Islet precursor cell (in vitro differentiated cells): ENCODE data around the gene DDX24.

Experiments
- DNase-seq: peaks from one replicate; pipeline ENCODE4 v3.0.0-alpha.2; 2018

Gene DDX24

DNA sequence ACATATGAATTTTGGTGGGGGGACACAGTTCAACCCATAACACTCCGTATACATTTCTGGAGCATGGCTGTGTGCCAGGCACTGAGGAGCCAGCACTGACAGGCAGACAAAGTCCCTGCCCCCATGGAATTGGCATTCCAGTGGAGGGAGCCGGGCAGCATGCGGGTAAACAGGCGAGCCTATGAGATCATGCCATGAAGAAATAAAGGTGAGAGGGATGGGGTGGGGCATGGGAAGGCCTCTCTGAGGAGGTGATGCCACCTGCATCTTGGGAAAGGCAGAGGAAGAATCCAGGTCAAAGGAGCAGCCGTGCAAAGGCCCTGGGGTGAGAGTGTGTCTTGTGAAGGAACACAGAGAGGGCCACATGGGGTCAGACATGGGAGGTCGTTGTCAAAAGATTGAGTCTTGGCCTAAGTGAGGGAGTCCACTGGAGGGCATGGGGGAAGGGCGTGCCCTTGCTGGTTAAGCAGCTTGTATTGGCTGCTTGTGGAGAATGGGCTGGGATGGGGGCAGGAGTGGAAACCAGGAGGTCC, 51.3 kb downstream of the DDX24 start:
- DNase-seq: no peak

DNA sequence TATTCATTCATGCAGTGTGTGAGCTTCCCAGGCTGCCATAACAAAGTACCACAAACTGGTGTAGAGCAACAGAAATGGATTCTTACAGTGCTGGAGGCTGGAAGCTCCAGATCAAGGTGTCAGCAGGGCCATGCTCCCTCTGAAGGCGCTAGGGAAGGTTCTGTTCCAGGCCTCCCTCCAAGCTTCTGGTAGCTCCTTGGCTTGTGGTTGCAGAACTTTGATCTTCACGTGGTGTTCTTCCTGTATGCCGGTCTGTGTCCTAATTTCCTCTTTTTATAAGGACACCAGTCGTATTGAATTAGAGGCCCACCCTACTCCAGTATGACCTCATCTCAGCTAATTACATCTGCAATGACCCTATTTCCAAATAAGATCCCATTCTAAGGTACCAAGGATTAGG, 51.7 kb downstream of the DDX24 start:
- no peak for DNase-seq

DNA sequence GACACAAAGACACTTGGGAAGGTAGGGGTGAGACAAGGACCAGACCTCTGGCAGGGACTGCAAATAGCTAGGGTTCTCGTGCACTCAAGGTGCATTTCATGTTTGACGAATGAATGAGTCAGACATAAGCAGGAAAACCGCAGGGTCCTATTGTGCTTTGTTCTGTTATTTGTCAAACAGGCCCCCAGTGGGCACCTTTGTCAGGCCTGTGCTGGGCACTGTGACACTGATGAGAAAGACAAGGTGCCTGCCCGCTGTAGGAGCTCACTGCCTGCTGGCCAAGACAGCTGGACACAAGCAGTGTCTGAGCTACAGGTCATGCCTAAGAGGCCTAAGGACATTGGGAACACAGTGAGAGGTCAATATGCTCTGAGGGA, 52.6 kb downstream of the DDX24 start:
- peak; percentile 71 for DNase-seq

DNA sequence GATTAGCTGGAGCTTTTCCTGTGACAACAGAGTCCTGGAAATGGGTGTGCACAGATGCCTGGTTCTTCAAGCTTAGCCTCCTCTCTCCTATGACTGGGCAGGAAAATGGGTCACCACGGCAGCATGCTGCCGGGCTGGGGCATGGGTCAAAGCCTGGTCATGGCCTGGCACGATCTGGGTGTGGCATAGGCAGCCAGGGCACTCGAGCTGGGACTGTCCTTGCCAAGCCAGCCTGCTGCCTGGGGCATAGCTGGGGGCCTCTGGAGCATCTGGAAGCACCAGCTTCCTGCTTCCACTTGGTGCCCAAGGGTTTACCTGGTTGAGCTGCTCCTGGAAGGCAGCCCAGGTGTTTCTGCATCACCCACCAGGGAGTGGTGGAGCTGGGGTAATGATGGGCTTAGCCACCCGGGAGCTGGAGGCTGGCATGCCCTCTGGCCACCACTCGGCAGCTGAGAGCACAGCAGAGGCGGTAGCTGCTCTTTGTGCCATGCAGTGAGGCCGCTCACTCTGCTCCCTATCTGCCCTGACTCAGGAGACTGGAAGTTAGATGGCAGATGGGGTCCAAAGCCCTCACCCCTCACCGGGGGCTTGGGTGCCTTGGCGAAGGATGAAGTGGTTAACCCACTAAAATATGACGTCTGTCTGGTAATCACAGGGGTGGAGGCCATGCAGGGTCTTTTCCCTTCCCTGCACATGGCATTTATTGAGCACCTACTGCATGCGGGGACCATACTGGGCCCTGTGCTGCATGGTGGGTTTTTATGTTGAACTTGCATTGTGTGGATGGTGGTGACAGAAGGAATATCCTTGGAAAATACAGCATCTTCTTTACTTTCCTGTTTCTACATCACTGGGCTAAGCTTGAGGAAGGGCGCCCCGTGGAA, 53.2 kb downstream of the DDX24 start:
- no peak for DNase-seq

DNA sequence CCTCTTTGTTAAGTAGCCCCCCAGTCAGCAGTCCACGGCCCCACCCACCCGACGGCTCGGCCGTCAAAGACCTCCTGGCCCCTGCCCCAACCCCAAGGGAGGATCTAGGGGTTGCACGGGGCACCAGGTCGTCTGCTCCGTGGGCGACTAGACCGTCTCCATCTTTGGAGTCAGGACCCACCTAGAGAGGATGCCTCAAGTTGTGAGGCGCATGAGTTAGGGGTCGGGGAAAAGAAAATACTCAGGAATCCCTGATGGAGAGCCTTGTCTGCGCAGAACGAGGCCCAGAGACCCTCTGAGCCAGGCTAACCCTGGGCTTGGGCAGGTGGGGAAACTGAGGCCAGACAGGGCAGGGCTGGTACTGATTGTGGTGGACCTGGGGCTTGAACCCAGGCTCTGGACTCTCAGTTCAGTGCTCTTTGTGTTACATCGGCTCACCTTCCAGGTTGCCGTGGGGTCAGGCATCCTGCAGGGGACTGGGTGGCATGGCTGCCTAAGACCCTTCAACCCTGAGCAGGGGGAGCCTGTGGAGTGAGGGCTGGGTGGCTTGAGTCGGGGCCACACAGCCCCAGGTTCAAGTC, 54.0 kb downstream of the DDX24 start:
- DNase-seq: no peak

DNA sequence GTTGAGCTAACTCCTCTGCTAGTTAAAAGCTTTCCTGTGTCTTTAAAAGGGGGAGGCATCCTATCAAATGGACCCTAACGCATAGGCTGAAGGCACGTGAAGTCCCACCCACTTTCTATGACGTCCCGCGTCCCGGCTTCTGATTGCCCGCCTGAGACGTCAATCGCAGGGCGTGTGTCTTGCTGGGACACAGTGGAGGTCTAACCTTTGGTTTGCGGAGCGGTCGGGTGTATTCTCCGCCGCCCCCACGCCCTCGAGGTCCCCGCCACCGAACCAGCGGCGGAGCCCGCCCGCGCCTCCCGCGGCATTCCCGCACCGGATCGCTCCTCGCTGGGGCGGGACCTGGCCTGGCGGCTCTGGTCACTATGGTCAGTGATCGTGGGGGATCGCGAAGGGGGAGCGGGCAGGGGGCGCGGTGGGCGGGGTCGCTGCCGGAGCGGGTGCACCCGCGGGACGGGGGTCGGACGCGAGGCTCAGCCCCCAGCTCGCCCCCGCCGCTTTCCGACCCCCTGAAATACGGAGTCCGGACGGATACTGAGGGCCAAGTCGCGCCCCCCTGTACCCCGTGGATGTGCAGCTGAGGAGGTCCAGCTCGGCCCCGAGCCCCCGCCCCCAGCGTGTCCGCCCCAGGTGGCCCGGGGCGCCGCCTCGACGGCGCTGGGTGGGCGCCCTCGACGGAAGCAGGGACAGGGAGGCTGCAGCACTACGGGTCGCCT, 54.7 kb downstream of the DDX24 start, which contains the start of gene OTUB2:
Gene OTUB2, plus strand, starts transcription at position 168 of the 716 bp plus-strand sequence. Its CDS starts 198 bp downstream, at position 366.
- DNase-seq: peak; percentile 99

DNA sequence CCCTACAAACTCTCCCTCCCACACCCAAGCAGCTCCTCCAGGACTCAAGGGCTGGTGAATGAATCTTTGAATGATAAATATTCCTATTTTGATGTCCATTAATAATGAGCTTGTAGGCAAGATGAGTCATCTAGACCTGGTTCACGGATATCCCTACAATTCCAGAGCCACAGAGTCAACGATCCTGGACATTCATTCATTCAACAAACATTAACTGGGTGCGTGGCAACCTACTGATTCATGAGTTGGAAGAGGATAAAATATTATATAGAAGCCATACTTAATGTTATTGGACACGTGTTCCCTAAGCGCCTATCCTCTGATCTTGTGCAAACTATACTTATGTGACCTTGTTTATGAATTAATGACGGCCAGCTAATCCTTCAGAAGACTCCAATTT, 55.3 kb downstream of the DDX24 start:
- DNase-seq: no peak

DNA sequence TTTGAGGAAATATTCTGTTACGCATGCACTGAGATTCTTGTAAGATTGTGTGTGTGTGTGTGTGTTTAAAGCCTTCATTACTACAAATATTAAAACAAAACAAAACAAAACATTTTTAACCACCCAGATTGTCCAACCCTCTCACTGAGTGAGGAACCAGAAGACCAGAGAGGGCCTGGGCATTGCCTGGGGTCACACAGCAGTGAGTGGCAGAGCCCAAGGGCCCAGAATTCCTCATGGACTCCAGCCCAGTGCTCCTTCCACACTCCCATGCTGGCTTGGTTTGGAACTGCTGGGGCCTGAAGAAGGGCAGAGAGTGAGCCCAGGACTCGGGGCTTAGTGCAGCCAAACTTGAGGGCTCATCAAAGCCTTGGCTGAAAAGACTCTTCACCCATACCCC, 56.5 kb downstream of the DDX24 start:
- DNase-seq: no peak

DNA sequence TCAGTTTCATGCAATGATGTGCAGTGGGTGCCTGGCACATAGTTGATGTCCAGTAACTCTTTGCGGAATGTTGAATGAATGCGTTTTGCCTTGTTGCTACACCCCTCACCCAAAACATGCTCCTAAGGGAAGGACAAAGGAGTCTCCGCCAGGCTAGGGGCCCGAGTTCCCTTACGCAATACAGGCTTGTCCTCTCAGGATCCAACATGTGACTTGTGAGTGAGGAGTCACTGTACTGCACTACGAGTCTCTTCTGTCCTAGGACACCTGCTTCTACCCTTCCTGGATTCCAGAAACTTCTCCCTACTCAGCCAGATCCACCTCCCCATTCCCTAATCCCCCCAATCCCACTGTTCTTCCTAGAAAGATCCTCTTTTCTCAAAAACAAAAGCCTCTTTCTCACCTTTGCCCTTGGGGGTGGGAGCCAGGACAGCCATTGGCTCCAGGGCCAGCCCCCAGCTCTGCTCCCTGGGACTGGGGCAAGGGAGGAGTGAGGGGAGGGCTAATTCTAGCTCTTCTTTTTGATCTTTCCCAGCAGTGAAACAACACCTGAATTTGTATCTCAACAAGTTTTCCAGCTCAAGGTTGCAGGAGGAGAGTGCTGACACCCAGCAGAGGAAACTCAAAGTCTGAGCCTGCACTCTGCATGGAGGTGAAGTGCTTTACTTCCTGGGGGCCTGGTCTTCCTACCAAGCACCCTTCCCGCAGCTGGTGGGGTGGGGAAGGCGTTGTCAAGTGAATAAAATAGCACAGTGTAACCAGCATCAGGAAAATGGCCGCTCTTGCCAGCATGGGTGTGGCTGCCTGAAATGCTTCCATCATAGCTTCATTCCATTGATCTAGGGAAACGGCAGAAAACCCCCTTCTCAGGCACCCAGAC, 58.2 kb downstream of the DDX24 start:
- no peak for DNase-seq

DNA sequence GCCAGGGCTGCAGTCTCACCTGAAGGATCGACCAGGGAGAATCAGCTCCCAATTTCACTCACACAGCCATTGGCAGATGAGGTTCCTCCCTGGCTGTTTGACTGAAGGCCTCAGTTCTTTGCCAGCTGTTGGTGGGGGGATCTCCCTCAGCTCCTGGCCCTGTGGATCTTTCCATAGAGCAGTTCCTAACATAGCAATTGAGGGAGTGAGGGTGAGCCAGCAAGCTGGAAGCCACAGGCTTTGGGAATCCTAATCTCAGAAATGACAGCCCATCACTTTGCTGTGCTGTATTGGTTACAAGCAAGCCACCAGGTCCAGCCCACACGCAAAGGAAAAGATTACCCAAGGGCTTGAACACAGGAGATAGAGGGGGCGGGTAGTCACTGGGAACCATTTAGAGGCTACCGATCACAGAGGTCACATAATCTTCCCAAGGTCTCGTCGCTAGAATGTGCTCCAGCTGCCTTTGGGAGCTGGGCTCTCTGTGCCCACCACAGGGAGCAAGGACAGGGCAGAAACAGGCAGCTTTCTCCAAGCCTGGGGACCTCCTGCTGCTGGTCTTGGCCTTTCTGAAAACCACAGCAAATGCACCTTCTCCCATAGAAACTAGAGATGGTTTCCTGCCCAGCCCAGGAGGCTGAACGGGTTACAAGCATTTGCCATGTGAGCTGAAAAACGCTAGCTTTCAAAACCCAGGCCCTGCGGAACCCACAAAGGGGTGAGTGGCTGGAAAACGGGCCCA, 59.4 kb downstream of the DDX24 start:
- DNase-seq: no peak

DNA sequence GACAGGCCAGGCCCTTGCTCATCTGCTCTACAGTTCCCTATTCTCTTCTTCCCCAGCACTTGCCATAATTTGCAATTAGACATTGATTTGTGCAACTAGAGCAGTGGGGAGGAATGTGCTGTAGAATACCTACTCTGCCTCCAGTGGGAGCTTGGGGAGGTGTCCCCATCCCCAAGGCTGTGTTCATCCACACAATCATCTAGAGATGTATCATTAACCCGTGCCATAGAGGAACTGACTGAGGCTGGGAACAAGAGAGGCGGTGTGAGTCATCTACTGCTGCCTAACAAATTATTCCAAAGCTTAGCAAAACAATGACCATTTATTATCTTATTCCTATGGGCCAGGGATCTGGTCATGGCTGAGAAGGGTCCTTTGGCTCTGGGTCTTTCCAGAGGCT, 60.0 kb downstream of the DDX24 start:
- no peak for DNase-seq

DNA sequence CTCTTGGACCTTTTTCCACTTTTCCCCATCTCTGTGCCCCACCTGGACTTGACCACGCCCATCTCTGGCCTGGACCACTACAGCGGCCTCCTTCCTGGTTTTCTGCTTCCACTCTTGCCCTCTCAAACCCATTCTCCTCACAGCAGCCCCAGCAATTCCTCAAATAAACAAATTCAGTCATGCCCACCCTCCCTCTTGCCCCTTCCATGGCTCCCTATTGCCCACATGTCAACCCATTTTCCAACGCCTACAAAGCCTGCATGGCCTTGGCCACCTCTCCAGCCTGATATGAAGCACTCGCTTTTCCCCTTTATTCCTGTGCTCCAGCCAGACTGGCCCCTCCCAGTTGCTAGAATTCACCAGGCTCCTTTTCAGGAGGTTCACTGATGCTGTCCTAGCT, 60.7 kb downstream of the DDX24 start:
- DNase-seq: no peak

DNA sequence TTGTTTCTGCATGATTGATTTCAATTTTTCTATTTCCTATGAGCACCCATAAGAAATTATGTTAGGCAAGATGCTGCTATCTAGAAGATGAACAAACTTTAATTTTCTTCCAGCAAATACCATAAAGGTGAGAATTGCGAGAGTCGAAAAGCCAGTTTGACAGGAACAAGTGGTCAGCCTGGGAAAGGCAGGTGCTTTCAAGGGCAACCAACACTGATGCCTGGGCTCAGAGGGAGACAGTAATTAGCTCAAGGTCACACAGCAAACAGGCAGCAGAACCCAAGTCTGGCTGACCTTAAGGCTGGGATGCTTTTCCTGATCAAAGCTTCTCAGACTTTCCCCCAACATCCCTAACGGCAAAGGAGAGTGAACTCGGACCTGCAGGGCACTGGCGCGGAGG, 61.7 kb downstream of the DDX24 start:
- no peak for DNase-seq

DNA sequence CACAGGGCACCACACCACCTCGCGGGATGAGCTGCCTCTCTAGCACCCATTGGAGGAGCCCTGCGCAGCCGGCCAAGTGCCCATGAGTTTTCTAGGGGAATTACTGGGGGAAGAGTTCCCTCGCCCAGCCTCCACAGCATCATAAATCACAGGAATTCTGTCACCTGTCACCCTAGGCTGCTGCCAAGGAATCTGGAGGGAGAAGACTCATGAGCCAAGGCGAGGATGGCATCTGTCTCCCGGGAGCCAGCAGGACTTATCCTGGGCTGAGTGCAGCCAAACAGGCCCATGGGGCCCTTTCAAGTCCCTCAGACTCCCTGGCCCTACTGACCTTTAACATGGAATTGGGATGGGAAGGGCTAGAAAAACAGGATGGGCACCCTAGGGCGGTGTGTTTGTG, 62.7 kb downstream of the DDX24 start:
- no peak for DNase-seq

DNA sequence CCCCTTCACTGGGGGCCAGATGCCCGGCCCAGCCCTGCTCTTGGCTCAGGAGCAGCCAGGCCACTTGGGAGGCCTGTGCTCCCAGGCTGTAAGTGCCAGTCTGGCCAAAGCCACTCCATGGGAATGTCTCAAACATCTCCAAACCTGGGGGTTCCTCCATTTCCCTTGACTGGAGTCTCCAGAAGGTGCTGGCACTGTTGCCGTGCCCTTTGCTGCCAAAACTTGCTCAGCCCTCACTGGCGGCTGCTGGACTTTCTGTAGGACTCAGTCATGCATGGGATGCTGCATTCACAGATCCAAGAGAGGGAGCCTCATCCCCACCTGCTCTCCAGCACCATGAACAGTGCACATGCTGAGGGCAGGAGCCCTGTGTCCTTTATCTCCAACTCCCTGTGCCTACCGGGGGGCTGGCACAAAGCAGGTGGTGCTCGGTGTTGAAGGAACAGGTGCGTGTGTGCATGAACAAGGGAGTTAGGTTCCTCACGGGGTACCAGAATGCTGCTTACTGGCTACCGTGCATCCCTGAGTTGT, 64.5 kb downstream of the DDX24 start:
- DNase-seq: no peak

DNA sequence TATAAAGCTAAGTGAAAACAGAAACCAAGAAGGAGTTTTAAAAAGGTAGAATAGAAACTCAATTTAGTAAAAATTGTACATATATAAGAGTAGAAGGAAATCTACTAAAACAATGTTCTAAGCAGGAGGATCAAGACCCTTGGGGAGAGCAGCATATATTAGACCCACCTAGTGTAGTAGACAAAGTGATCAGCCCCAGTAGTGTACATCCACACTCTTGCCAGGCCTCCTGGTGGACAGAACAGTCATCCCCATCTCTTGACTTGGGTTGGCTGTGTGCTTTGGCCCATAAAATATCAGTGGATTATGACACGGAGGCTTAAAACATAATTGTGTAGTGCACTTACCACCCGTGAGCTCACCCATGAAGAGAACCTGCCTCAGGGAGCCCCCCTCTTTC, 65.8 kb downstream of the DDX24 start:
- DNase-seq: no peak

DNA sequence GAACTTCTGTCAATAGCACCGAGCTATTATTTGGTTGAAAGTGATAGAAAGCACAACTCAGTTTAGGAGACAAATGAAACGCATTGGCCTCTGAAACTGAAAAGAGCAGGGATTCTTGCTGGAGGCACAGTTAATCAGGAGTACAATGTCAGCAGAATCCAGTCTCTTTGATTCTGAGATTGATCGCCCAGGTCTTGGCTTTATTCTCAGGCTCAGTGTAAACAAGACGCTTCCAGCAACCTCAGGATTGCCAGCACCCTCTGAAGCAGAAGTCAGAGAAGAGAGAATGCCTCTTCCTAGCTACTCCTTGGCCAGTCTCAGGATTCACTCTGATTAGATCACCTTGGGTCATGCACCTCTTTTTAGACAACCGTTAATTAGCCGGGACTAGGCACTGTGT, 66.6 kb downstream of the DDX24 start:
- no peak for DNase-seq

DNA sequence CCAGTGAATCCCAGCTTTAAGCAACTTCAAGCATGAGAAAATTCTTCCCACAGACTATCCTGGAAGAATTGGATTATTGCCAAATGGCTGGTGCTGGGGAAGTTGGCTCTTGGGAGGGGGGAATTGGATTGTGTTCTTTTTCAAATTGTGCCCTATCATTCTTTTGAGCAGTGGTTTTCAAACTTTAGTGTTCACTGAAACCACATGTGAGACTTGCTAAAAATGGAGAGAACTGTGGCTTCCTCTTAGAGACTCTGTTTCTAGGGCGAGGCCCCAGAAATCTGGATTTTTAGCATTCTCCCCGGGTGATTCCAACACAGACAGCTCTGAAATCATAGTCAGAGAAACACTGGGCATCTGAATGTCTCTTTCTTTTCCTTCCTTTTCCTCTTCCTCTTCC, 69.2 kb downstream of the DDX24 start:
- no peak for DNase-seq

DNA sequence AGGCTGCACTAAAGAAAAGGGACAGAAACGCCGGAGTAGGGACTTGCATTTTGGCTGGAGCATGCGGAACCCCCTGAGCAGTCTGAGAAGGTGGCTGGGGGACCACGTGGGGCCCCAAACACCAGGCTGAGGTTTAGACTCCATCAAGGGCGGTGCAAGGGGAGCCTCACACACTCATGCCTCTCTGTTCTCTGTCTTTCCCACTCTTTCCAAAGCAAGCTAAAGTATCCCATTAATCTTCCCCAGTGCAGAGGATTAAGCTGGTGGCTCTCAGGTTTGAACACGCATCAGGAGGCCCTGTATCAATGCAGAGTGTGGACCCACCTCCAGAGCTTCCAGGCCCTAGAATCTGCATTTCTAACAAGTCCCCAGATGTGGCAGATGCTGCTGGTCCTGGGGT, 70.4 kb downstream of the DDX24 start:
- no peak for DNase-seq

DNA sequence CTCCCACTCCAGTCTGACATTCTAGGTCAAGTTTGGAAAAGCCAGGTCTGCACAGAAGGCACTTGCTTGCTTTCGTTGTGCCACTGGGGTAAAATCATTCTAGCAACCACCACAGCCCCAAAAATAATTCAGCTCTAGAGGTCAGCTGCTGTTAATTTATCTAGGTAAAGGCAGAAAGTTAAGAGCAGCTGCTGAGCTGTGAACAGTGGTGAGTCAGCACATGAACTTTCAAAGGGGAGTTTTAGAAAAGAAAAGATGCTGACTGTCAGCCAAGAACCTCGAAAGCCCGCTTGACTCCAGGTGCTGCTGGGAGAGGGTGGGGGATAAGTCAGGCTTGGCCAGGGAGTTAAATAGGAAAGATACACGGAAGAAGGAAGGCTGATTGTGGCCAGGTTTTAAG, 71.2 kb downstream of the DDX24 start:
- no peak for DNase-seq

DNA sequence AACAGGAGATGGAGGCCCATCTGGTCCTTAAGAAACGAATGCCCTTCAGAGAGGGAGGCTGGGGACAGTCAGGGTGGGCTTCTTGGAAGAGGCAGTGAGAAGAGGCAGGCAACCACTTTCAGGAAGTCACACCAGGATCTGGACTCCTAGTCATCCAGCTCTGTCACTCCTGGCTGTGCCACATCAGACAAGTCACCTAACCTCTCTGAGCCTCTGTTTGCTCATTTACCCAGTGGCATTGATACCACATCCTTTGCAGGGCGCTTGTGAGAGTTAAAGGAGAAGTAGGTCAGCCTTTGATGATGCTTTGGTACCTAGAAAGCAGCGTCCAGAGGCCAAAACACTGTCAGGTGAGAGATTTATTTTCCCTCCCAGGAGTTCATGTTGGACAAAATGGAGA, 72.8 kb downstream of the DDX24 start:
- no peak for DNase-seq
